PC-3 (cell line): ENCODE data around the gene WNK4. TPM values are rescaled to one million over a fixed set of nuclear protein-coding genes. Genes with fewer than 3 reads are reported as not detected.

Source experiments
- ATAC-seq: fragments of 200-7000 bp; cut with Tn5 transposase; 2 replicates; pipeline ENCODE4 v1.9.1; 2020; ENCODE audit warnings: mild to moderate bottlenecking, moderate library complexity
- BruUV-seq: library from RNA; stranded (reverse); fragments of 400-500 nt; replicated peaks from 2 replicates; lab custom pipeline; 2021; lab: Mats Ljungman, UMichigan
- CTCF ChIA-PET: fragments of 300-600 bp; sonication (Branson Sonifier 250); formaldehyde crosslinking; loops from one replicate; lab custom pipeline; 2022; ENCODE audit warnings: antibody characterized with exemption; lab: Charles Lee
- POLR2A ChIA-PET: fragments of 300-600 bp; sonication (Branson Sonifier 250); formaldehyde crosslinking; loops from one replicate; lab custom pipeline; 2022; ENCODE audit warnings: antibody characterized with exemption; ENCODE audit not compliant: unreplicated experiment; lab: Charles Lee
- DNase-seq: peaks from one replicate; pipeline ENCODE4 v3.0.0-alpha.2; 2015
- H2AFZ ChIP-seq: fragments of 300-600 bp; sonication (generic); 2 replicates; pipeline ENCODE4 v1.6.0; 2016; ENCODE audit warnings: antibody characterized with exemption, low read length
- H3F3A ChIP-seq: fragments of 300-600 bp; sonication (generic); one replicate; pipeline ENCODE4 v1.6.0; 2017; ENCODE audit warnings: antibody characterized with exemption, low read length, control low read depth, mild to moderate bottlenecking; ENCODE audit not compliant: unreplicated experiment
- H3K27ac ChIP-seq: fragments of 300-600 bp; sonication (generic); 2 replicates; pipeline ENCODE4 v1.5.1; 2016; ENCODE audit warnings: mild to moderate bottlenecking, low read length
- H3K27me3 ChIP-seq: fragments of 300-600 bp; sonication (generic); 2 replicates; pipeline ENCODE4 v1.6.1; 2016; ENCODE audit warnings: low read length, mixed read lengths
- H3K36me3 ChIP-seq: fragments of 300-600 bp; sonication (generic); 2 replicates; pipeline ENCODE4 v1.6.1; 2016; ENCODE audit warnings: low read depth, mixed run types, low read length, mixed read lengths
- H3K4me1 ChIP-seq: fragments of 300-600 bp; sonication (generic); 2 replicates; pipeline ENCODE4 v1.5.1; 2016; ENCODE audit warnings: low read length; ENCODE audit not compliant: insufficient read depth
- H3K4me2 ChIP-seq: fragments of 300-600 bp; sonication (generic); 2 replicates; pipeline ENCODE4 v1.6.0; 2016; ENCODE audit warnings: low read length
- H3K4me3 ChIP-seq: fragments of 300-600 bp; sonication (generic); 2 replicates; pipeline ENCODE4 v1.5.1; 2016; ENCODE audit warnings: mild to moderate bottlenecking, low read length, mixed read lengths
- H3K79me2 ChIP-seq: fragments of 300-600 bp; sonication (generic); 2 replicates; pipeline ENCODE4 v1.6.1; 2017; ENCODE audit warnings: low read length, mixed read lengths
- H3K9ac ChIP-seq: fragments of 300-600 bp; sonication (generic); 2 replicates; pipeline ENCODE4 v1.6.0; 2016; ENCODE audit warnings: mild to moderate bottlenecking, low read length
- H3K9me2 ChIP-seq: fragments of 300-600 bp; sonication (generic); replicated peaks from 2 replicates; pipeline ENCODE4 v1.6.1; 2016; ENCODE audit warnings: mixed run types, low read length, mixed read lengths
- H3K9me3 ChIP-seq: fragments of 300-600 bp; sonication (generic); 2 replicates; pipeline ENCODE4 v1.6.1; 2016; ENCODE audit warnings: low read length, mixed read lengths
- H4K20me1 ChIP-seq: fragments of 300-600 bp; sonication (generic); 2 replicates; pipeline ENCODE4 v1.6.1; 2016; ENCODE audit warnings: low read length, mixed read lengths
- CTCF ChIP-seq: fragments of 300-600 bp; sonication (generic); conservative IDR thresholded peaks from 2 replicates; pipeline ENCODE4 v1.5.1; 2017; ENCODE audit warnings: antibody characterized with exemption, low read depth, mild to moderate bottlenecking, low read length
- EZH2 ChIP-seq: fragments of 300-600 bp; sonication (generic); IDR thresholded peaks from one replicate; pipeline ENCODE4 v1.6.1; 2017; ENCODE audit warnings: antibody characterized with exemption, mild to moderate bottlenecking, low read length; ENCODE audit not compliant: unreplicated experiment
- EZH2phosphoT487 ChIP-seq: fragments of 300-600 bp; sonication (generic); IDR thresholded peaks from 2 replicates; pipeline ENCODE4 v1.6.1; 2018; ENCODE audit warnings: mild to moderate bottlenecking, antibody characterized with exemption, low read length, borderline replicate concordance
- intact Hi-C: fragments of 100-400 bp; cut with micrococcal nuclease; formaldehyde crosslinking; loops from 2 replicates; pipeline ENCODE4 v1.9.0; 2023
- total RNA-seq: library from RNA; depleted of rRNA; stranded (reverse); fragments of >200 nt; gene quantifications from 2 replicates; pipeline ENCODE4 v1.2.3, GENCODE V29; 2014

Gene WNK4
- total RNA-seq, 1 experiment from 2014 or later = 13.0 TPM

GRCh38 chr17:42775534-42776098 lies 4.8 kb upstream of the WNK4 start:
- no peak overlapping the region for H3K27ac ChIP-seq
- ATAC-seq (no peak), DNase-seq (no peak)
- H3K9me3 ChIP-seq = no peaks in the 10 kb centered on the region
- no peak for TF ChIP-seq EZH2
- TF ChIP-seq EZH2phosphoT487 = no peak
- TF ChIP-seq CTCF = no peak
- intact Hi-C loops = loop anchor here (2.0 kb wide), 1 partner anchor 27 kb away; no protein-coding TSS in a partner anchor
- H4K20me1 ChIP-seq = no peaks in the 10 kb centered on the region
- H3K4me3 ChIP-seq = no peak overlapping the region
- no peaks in the 10 kb centered on the region; the same call in 1 of the 2 replicates for H3K36me3 ChIP-seq
- H2AFZ ChIP-seq = no peak overlapping the region
- H3K4me1 ChIP-seq = peaks cover 26% of the 10 kb centered on the region
- H3K4me2 ChIP-seq = no peak overlapping the region
- H3K27me3 ChIP-seq = no peaks in the 10 kb centered on the region
- H3F3A ChIP-seq = peaks cover 7% of the 10 kb centered on the region
- H3K79me2 ChIP-seq = peaks cover 27% of the 10 kb centered on the region
- CTCF ChIA-PET = no interaction called here
- POLR2A ChIA-PET = no interaction called here
- no peaks in the 10 kb centered on the region for H3K9me2 ChIP-seq
- no peak overlapping the region for H3K9ac ChIP-seq
- no TSS peak for BruUV-seq

GRCh38 chr17:42778570-42778969 lies 1.8 kb upstream of the WNK4 start:
- CTCF ChIA-PET = no interaction called here

More at GRCh38 chr17:42778570-42778969, 1.8 kb upstream of the WNK4 start:
- H3K9me3 ChIP-seq = no peaks in the 10 kb centered on the region
- no peaks in the 10 kb centered on the region; the same call in 1 of the 2 replicates for H3K36me3 ChIP-seq
- BruUV-seq = no TSS peak
- peaks cover 7% of the 10 kb centered on the region for H3F3A ChIP-seq
- DNase-seq (no peak), ATAC-seq (no peak)
- POLR2A ChIA-PET = no interaction called here
- H2AFZ ChIP-seq = no peak overlapping the region
- no peak overlapping the region for H3K4me3 ChIP-seq
- H3K9me2 ChIP-seq = no peaks in the 10 kb centered on the region
- H3K9ac ChIP-seq = no peak overlapping the region
- no peaks in the 10 kb centered on the region for H4K20me1 ChIP-seq
- no peak overlapping the region for H3K4me2 ChIP-seq
- H3K27me3 ChIP-seq = no peaks in the 10 kb centered on the region
- intact Hi-C loops = no loop called here
- peaks cover 52% of the 10 kb centered on the region for H3K79me2 ChIP-seq
- H3K27ac ChIP-seq = no peak overlapping the region
- peaks cover 37% of the 10 kb centered on the region for H3K4me1 ChIP-seq
- TF ChIP-seq CTCF (no peak), EZH2phosphoT487 (no peak), EZH2 (no peak)
